ENCODE results near the gene PPP4R3B. TPM values are rescaled to one million over a fixed set of nuclear protein-coding genes. Genes with fewer than 3 reads are reported as not detected.

PPP4R3B gene
- total RNA-seq (2014; rRNA removed; shearing (Covaris generic)): 45.6 and 53.2 TPM in 2 replicates

DNA sequence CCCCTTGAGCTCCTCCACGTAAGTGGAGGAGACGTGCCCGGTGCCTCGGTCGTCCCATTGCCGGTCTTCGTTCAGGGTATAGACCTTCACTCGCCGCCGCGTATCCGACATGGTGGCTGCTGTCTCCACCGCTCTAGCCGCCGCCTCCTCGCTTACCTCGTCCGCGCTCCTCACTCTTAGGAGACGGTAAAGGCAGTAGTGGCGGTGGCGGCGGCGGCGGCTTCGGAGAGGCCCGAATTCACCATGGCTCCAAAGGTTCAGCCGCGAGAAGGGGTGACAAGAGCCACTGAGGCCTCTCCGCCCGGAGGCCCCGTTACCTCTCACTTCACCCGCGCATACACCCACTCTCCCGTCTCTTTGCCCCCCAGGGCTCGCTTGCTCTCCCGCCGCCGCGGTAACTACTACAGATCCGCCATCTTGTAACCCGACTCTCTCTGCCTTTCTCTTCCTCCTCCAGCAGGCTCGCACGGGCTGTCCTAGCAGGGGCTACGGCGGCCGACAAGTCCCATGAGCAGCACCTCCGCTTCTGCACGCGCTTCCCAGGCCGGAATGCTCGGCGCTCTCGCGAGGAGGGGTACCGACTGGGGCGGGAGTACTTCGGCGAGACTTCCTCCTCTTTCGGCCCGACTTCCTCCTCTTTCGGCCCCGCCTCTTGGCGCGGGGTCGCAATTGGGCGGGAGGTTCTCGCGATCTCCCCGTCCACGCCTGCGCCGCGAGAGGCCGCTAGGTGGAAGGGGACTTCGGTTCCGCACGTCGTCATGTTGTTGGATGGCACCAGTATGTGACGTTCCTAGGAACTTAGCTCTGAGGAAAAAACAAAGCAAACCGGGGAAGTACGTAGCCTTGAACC, at the start of gene PPP4R3B:
Gene PPP4R3B (minus strand): TSS at position 448 of the 850 bp plus-strand sequence. CDS start 337 bp downstream, at position 111.
- DNase-seq (ENCODE audit: low read depth): peak; percentile 100

DNA sequence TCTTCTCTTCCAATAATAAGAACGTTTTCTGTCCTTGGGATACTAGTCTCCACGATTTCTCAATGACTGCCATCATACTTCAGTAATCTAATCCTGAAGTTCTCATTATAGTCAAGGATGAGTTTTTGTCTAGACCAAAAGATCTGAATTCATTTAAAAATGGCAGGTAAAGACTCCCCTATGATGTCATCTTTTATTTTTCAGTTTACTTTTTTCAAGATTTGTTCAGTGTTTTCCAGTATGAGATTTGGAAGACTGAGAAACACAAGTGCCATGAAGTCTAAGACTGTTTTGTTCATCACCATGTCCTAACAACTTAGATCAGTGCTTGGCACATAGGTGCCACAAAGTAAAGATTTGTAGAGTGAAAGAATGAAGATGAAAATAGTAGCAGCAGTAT, 35.8 kb upstream of the PPP4R3B start:
- DNase-seq (ENCODE audit: low read depth): no peak

GRCh38 chr2:55649211-55649610, 31.8 kb upstream of the PPP4R3B start:
- DNase-seq (ENCODE audit: low read depth): no peak

GRCh38 chr2:55636831-55637230, 19.4 kb upstream of the PPP4R3B start:
- no peak for DNase-seq (ENCODE audit: low read depth)

DNA sequence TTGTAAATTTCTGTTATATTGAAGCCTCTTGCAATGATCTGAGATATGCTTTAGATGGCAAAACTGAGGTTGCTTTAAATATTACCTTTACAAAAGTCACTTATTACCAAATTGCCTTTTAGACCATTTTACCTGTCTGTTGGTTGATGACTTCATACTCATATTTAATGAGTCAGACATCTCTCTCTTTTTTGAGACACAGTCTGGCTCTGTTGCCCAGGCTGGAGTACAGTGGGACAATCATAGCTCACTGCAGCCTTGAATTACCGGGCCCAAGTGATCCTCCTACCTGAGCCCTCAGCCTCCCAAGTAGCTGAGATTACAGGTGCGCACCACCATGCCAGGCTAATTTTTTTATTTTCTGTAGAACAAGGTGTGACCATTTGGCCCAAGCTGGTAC, 11.5 kb upstream of the PPP4R3B start:
- DNase-seq (ENCODE audit: low read depth): no peak

GRCh38 chr2:55627915-55628314, 10.5 kb upstream of the PPP4R3B start:
- no peak for DNase-seq (ENCODE audit: low read depth)

- no peak for DNase-seq (ENCODE audit: low read depth)
These were observed 4.4 kb upstream of the PPP4R3B start for GRCh38 chr2:55621802-55622201.

- DNase-seq (ENCODE audit: low read depth): peak; percentile 13
These were observed 2.8 kb upstream of the PPP4R3B start for GRCh38 chr2:55620123-55620779.

- peak; percentile 65 for DNase-seq (ENCODE audit: low read depth)
These were observed 1.0 kb upstream of the PPP4R3B start for GRCh38 chr2:55618275-55619055.

GRCh38 chr2:55618025-55618274, 528 bp upstream of the PPP4R3B start:
- no peak for DNase-seq (ENCODE audit: low read depth)

DNA sequence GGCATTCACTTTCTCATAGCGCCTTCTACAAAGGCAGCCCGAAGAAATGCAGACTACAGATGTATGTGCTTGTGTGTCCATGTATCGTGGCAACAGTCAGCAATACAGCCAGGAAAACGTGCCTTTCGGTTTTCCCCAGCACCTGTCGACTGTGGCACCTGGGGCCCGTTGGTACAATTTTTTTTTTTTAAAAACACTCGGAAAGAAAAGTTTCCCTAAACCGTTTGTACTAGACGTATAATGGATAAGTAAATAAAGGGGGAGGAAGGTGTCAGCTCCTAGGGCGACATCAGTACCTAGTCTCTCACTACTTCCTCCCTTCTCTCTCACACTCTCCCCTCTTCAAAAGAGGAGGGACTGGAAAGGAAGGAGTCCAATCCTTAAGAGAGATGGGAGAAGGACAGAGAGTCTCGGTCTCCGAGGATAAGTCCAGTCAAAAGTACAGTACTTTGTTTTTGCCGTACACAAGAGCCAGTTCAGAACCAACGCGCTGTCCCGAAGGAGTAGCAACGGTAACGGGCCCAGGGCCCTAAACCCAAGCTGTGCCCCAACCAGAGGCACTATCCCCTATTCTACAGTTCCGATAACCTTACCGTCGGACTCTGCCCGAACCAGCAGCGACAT, 759 bp downstream of the PPP4R3B start:
- peak; percentile 60 for DNase-seq (ENCODE audit: low read depth)

DNA sequence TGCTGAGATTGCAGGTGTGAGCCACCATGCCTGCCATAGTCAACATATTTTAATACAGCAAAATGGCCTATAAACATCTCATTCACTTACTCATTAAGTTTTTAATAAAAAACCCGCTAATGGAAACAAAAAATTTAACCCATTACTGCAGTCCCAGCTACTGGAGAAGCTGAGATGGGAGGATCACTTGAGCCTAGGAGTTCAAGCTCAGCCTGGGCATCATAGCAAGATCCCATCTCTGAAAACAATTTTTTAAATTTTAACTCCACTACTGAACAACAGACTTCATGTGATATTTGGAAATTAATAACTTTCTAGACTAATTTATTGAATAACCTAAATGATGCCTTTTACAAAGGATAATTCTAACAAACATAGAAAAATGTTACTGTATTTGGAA, 5.4 kb downstream of the PPP4R3B start:
- DNase-seq (ENCODE audit: low read depth): no peak

GRCh38 chr2:55610954-55611743, 6.3 kb downstream of the PPP4R3B start:
- DNase-seq (ENCODE audit: low read depth): no peak

DNA sequence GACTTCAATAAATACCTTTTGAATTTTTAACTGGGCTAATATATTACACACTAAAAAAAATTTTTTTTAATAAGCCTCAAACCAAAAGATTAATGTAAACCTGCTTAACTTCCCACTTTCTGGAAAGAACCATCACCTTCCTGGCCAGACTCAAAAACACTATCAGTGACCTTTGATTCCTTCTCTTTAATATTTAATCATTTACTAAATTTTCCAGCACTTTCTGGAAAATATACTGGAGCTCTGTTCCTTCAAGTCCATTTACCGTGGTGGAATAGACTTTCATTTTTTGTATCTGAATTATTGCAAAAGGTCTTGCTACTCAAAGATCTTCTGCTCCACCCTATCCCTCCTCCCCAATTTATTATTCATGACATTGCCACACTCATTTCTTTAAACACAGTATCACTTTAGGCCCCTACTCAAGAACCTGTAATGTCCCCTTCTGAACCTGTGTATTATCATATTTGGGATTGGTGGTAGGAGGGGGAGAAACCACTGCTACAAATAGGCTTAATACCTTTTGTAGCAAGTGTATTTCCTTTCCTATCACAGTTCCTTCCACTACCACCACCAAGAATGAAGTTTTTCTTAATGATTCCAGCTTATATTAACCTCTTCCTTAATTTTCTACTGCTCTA, 7.4 kb downstream of the PPP4R3B start:
- DNase-seq (ENCODE audit: low read depth): no peak

- no peak for DNase-seq (ENCODE audit: low read depth)
These were observed 8.1 kb downstream of the PPP4R3B start for GRCh38 chr2:55609193-55609794.

DNA sequence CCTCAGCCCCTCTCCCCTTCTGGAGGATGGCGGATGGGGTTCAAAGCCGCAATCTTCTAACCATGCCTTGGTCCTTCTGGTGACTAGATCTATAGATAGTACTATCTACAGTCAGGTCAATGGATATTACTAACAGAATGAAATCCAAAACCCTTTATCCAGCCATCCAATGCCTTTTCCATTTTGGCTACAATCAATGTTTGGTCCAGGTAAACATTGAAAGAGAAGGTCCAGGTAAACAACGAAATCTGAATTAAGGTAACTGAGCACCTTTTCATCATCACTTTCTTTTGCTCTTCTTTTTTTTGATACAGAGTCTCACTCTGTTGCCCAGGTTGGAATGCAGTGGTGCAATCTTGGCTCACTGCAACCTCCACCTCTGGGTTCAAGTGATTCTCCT, 9.7 kb downstream of the PPP4R3B start:
- DNase-seq (ENCODE audit: low read depth): no peak

- DNase-seq (ENCODE audit: low read depth): no peak
These were observed 13.3 kb downstream of the PPP4R3B start for GRCh38 chr2:55604027-55604565.

DNA sequence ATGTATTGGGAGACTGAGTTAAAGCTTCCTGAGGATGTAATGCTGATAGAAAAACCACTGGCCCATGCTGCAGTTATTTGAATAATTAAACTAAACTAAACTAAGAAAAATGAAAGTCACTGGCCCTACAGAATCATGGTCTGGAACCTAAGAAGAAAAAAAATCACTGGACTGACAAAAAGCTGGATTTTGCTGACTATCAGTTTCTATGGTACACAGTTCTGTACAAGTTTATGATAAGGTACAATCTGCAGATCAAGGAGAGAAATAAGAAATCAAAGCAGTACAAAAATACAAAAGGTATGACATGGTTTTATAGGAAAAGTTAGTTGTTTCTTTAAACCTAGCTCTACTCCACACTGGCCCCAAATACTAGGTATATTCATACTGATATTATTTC, 15.6 kb downstream of the PPP4R3B start:
- DNase-seq (ENCODE audit: low read depth): no peak

GRCh38 chr2:55598056-55598795, 19.2 kb downstream of the PPP4R3B start:
- DNase-seq (ENCODE audit: low read depth): no peak
